Measurements from ENCODE around the gene RMI2.

GRCh38 chr16:11325404-11326083, 19.7 kb upstream of the RMI2 start:
- no peak for TF ChIP-seq CTCF (IDR thresholded peaks at IDR 0.05)
- no peak for TF ChIP-seq POLR2A (IDR thresholded peaks at IDR 0.05)
